HepG2 (cell line): ENCODE data around the gene ARHGAP9. TPM values are rescaled to one million over a fixed set of nuclear protein-coding genes. Genes with fewer than 3 reads are reported as not detected.

ENCODE experiments used
- BCL3 ChIP-seq: sonication (generic); formaldehyde crosslinking; IDR thresholded peaks from 2 replicates; pipeline ENCODE4 v1.5.1; 2020; ENCODE audit warnings: mild to moderate bottlenecking, missing genetic modification reagents, moderate library complexity
- BCL6 ChIP-seq: IDR thresholded peaks from 2 replicates; pipeline ENCODE4 v1.6.1; 2016; ENCODE audit warnings: missing genetic modification reagents, missing compliant biosample characterization
- BORCS8-MEF2B ChIP-seq: sonication (generic); formaldehyde crosslinking; IDR thresholded peaks from 2 replicates; pipeline ENCODE4 v1.8.0; 2022; ENCODE audit warnings: mild to moderate bottlenecking, missing genetic modification reagents
- EZH2 ChIP-seq: conservative IDR thresholded peaks from 2 replicates; pipeline ENCODE4 v1.6.1; 2012; ENCODE audit warnings: mild to moderate bottlenecking, low read depth, low read length, moderate library complexity
- FOXA3 ChIP-seq: IDR thresholded peaks from 2 replicates; pipeline ENCODE4 v1.6.1; 2016; ENCODE audit warnings: missing genetic modification reagents, missing compliant biosample characterization
- FOXP4 ChIP-seq: sonication (generic); formaldehyde crosslinking; IDR thresholded peaks from 2 replicates; pipeline ENCODE4 v1.4.0; 2020; ENCODE audit warnings: missing genetic modification reagents
- HBP1 ChIP-seq: IDR thresholded peaks from 2 replicates; pipeline ENCODE4 v1.6.1; 2016; ENCODE audit warnings: low read depth, control low read depth
- HES4 ChIP-seq: sonication (generic); formaldehyde crosslinking; IDR thresholded peaks from 2 replicates; pipeline ENCODE4 v1.9.0; 2021; ENCODE audit warnings: mild to moderate bottlenecking, missing genetic modification reagents, borderline replicate concordance
- KDM3A ChIP-seq: IDR thresholded peaks from 2 replicates; pipeline ENCODE4 v1.6.1; 2018; ENCODE audit warnings: low read depth, missing compliant biosample characterization
- KDM5B ChIP-seq: sonication (generic); formaldehyde crosslinking; IDR thresholded peaks from 2 replicates; pipeline ENCODE4 v1.4.0; 2020; ENCODE audit warnings: missing genetic modification reagents, mild to moderate bottlenecking, borderline replicate concordance
- NCOA5 ChIP-seq: sonication (generic); formaldehyde crosslinking; IDR thresholded peaks from 2 replicates; pipeline ENCODE4 v1.4.0; 2020; ENCODE audit warnings: missing genetic modification reagents
- NFRKB ChIP-seq: fragments of 450-650 bp; IDR thresholded peaks from 2 replicates; pipeline ENCODE4 v1.6.1; 2017
- REXO4 ChIP-seq: sonication (generic); formaldehyde crosslinking; IDR thresholded peaks from 2 replicates; pipeline ENCODE4 v1.8.0; 2022; ENCODE audit warnings: missing genetic modification reagents, mild to moderate bottlenecking, borderline replicate concordance
- SAP130 ChIP-seq: IDR thresholded peaks from 2 replicates; pipeline ENCODE4 v1.6.1; 2016; ENCODE audit warnings: low read depth
- THYN1 ChIP-seq: sonication (generic); formaldehyde crosslinking; IDR thresholded peaks from 2 replicates; pipeline ENCODE4 v1.8.1; 2023; ENCODE audit warnings: low read depth, mild to moderate bottlenecking, moderate library complexity, missing genetic modification reagents, borderline replicate concordance
- ZGPAT ChIP-seq: IDR thresholded peaks from 2 replicates; pipeline ENCODE4 v1.6.1; 2016; ENCODE audit warnings: mild to moderate bottlenecking
- ZNF574 ChIP-seq: sonication (generic); formaldehyde crosslinking; IDR thresholded peaks from 2 replicates; pipeline ENCODE4 v1.4.0; 2020; ENCODE audit warnings: missing genetic modification reagents
- ZNF670 ChIP-seq: sonication (generic); formaldehyde crosslinking; IDR thresholded peaks from 2 replicates; pipeline ENCODE4 v1.8.0; 2022; ENCODE audit warnings: mild to moderate bottlenecking, missing genetic modification reagents, borderline replicate concordance
- ZNF737 ChIP-seq: sonication (generic); formaldehyde crosslinking; IDR thresholded peaks from 2 replicates; pipeline ENCODE4 v1.5.0; 2020; ENCODE audit warnings: missing genetic modification reagents, mild to moderate bottlenecking, borderline replicate concordance
- ZNF777 ChIP-seq: sonication (generic); formaldehyde crosslinking; IDR thresholded peaks from 2 replicates; pipeline ENCODE4 v1.4.0; 2020; ENCODE audit warnings: missing genetic modification reagents
- ZSCAN20 ChIP-seq: sonication (generic); formaldehyde crosslinking; IDR thresholded peaks from 2 replicates; pipeline ENCODE4 v1.4.0; 2020; ENCODE audit warnings: missing genetic modification reagents, mild to moderate bottlenecking, borderline replicate concordance
- polyA plus RNA-seq, 8 experiments: library from polyadenylated mRNA; depleted of rRNA in 3 of 8; stranded (reverse) in 7 of 8; unstranded in 1 of 8; fragments of >200 nt; fragmentation: Illumina TruSeq in 4 of 8; extraction: Trizol in 4 of 8; gene quantifications; 2 replicates each; pipeline versions ENCODE4 v1.2.1 to v1.2.3, GENCODE V29; 2011 to 2016; ENCODE audit warnings: low read depth in 4 of 8, missing spikeins in 1 of 8, mixed read lengths in 1 of 8; ENCODE audit not compliant: insufficient read depth in 1 of 8
- total RNA-seq, 5 experiments: library from RNA; depleted of rRNA; stranded (reverse); fragments of >200 nt; fragmentation: Illumina TruSeq; extraction: Trizol; gene quantifications; 2 replicates each; pipeline ENCODE4 v1.2.3, GENCODE V29; 2016; ENCODE audit warnings: low read depth in 1 of 5

The ARHGAP9 gene
- total and polyA plus RNA-seq, 2 of the 13 experiments (the other 11 are each of a cell fraction or from before 2014, with no cell fraction given), result 0.18 to 1.2 TPM

GRCh38 chr12:57462251-57462911 lies 17.3 kb downstream of the ARHGAP9 start (continued):
- TF ChIP-seq HES4 (CRISPR knock-in tag) (no peak), BCL6 (CRISPR knock-in tag) (peak; percentile 15; the same call in 1 of the 2 replicates), KDM3A (no peak), HBP1 (peak; percentile 90), FOXP4 (0 out of 2 replicates have a peak, but pooled peaks have one; percentile 12), FOXA3 (CRISPR knock-in tag) (peak; percentile 69; the same call in 1 of the 2 replicates), ZNF737 (CRISPR knock-in tag) (no peak), BORCS8-MEF2B (peak; percentile 46; the same call in 1 of the 2 replicates), BCL3 (CRISPR knock-in tag) (no peak), THYN1 (CRISPR knock-in tag) (no peak), NCOA5 (CRISPR knock-in tag) (no peak), REXO4 (no peak), ZSCAN20 (CRISPR knock-in tag) (no peak), ZGPAT (CRISPR knock-in tag) (no peak), ZNF777 (CRISPR knock-in tag) (0 out of 2 replicates have a peak, but pooled peaks have one; percentile 28), ZNF574 (CRISPR knock-in tag) (peak; percentile 82), ZNF670 (0 out of 2 replicates have a peak, but pooled peaks have one; percentile 19), NFRKB (no peak), EZH2 (no peak), SAP130 (CRISPR knock-in tag) (peak; percentile 77), KDM5B (CRISPR knock-in tag) (no peak)
